Gastroesophageal sphincter (tissue), 3 donors: ENCODE measurements around the gene C1orf116.

ENCODE experiments used
- CTCF ChIP-seq, 4 experiments: fragments of 200-600 bp in 2 of 4; fragments of 450-650 bp in 2 of 4; sonication (generic) in 1 of 4; IDR thresholded peaks; one replicate each; pipeline ENCODE4 v1.5.1; 2017 to 2019; ENCODE audit warnings: antibody characterized with exemption in 4 of 4, mild to moderate bottlenecking in 2 of 4, moderate library complexity in 2 of 4
- EP300 ChIP-seq: sonication (generic); formaldehyde crosslinking; IDR thresholded peaks from one replicate; pipeline ENCODE4 v1.6.1; 2017; ENCODE audit warnings: antibody characterized with exemption, mild to moderate bottlenecking
- POLR2A ChIP-seq, 2 donors: fragments of 450-650 bp; IDR thresholded peaks; one replicate each; pipeline ENCODE4 v1.6.1; 2017; ENCODE audit warnings: antibody characterized with exemption in 2 of 2, mild to moderate bottlenecking in 2 of 2, moderate library complexity in 1 of 2
- POLR2AphosphoS5 ChIP-seq: sonication (generic); formaldehyde crosslinking; IDR thresholded peaks from one replicate; pipeline ENCODE4 v1.6.1; 2017; ENCODE audit warnings: antibody characterized with exemption

DNA sequence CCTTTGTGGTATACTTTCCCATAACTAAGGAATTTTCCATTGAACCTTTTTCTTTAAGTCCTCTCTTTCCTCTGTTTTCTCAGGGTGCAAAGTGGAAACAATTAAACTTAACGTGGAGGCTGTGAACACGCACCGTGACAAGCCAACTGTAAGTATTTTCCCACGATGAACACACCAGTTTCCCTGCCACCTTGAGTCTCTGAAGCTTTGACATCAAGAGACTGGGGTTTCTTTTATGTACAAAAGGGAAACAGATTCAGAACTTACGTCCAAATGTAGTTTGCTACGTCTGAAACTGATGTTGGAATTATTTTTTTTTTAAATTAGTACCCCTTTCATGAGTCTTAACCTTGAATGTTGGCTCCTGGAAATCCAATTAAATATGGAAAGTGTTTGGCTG is 38.9 kb upstream of the C1orf116 start:
- no peak for TF ChIP-seq POLR2AphosphoS5
- TF ChIP-seq CTCF (IDR thresholded peaks at IDR 0.05): no peak
- no peak for TF ChIP-seq POLR2A (IDR thresholded peaks at IDR 0.05)
- no peak for TF ChIP-seq EP300
